Body of pancreas (tissue), 4 donors: Measurements from ENCODE around the gene LAPTM5. TPM values are rescaled to one million over a fixed set of nuclear protein-coding genes. Genes with fewer than 3 reads are reported as not detected.

Experiments
- ATAC-seq: fragments of 150-250 bp; one replicate; pipeline ENCODE4 v1.9.1; 2016
- DNase-seq, 4 donors: peaks; one replicate each; pipeline ENCODE4 v3.0.0-alpha.2; 2019
- H3K27ac ChIP-seq, 4 donors: fragments of 200-600 bp; sonication (generic); 1 replicate in 3 of 4; 2 replicates in 1 of 4; pipeline versions ENCODE4 v1.5.1 to v1.6.1; 2016 to 2019; ENCODE audit warnings: mild to moderate bottlenecking in 1 of 4, mixed read lengths in 1 of 4, moderate library complexity in 1 of 4
- H3K27me3 ChIP-seq, 2 donors: fragments of 200-600 bp; sonication (generic); one replicate each; pipeline ENCODE4 v1.6.0; 2016; ENCODE audit warnings: mild to moderate bottlenecking in 1 of 2
- H3K36me3 ChIP-seq, 2 donors: fragments of 200-600 bp; sonication (generic); replicated peaks in 1 of 2; 2 replicates each; pipeline ENCODE4 v1.5.1; 2016; ENCODE audit warnings: low read depth in 2 of 2; ENCODE audit not compliant: insufficient read depth in 1 of 2
- H3K4me1 ChIP-seq: fragments of 200-600 bp; sonication (generic); one replicate; pipeline ENCODE4 v1.6.0; 2016
- H3K4me3 ChIP-seq, 2 donors: fragments of 200-600 bp; sonication (generic); 1 replicate in 1 of 2; 2 replicates in 1 of 2; pipeline ENCODE4 v1.5.1; 2016 to 2019
- H3K9me3 ChIP-seq, 3 donors: fragments of 200-600 bp; sonication (generic); 1 replicate in 2 of 3; 2 replicates in 1 of 3; pipeline ENCODE4 v1.5.1; 2016
- CTCF ChIP-seq, 7 experiments: fragments of 450-650 bp in 4 of 7; fragments of 200-600 bp in 3 of 7; sonication (generic) in 3 of 7; IDR thresholded peaks; one replicate each; pipeline ENCODE4 v1.5.1; 2016 to 2019; ENCODE audit warnings: antibody characterized with exemption in 7 of 7
- POLR2A ChIP-seq, 3 donors: fragments of 450-650 bp; IDR thresholded peaks; one replicate each; pipeline ENCODE4 v1.6.1; 2016; ENCODE audit warnings: antibody characterized with exemption in 3 of 3, mild to moderate bottlenecking in 2 of 3
- WGBS, 2 donors: methylation state at CpG; one replicate each; pipeline ENCODE4 v1.1.5; 2017; 5-methylcytosine and 5-hydroxymethylcytosine counted together
- intact Hi-C: fragments of 100-400 bp; cut with DNase I; formaldehyde crosslinking; loops from one replicate; pipeline ENCODE4 v1.15.1; 2023
- total RNA-seq, 2 donors: library from RNA; depleted of rRNA; stranded (reverse); fragments of >200 nt; gene quantifications; one replicate each; pipeline ENCODE4 v1.1.0, GENCODE V29; 2016

The LAPTM5 gene
- total RNA-seq, 2 donors from 2014 or later = 6.3 to 25.2 TPM

- TF ChIP-seq POLR2A (IDR thresholded peaks at IDR 0.05) = no peak
- TF ChIP-seq CTCF (IDR thresholded peaks at IDR 0.05) = no peak
- H3K4me1 ChIP-seq = no peaks in the 10 kb centered on the region
- no peak for DNase-seq
- H3K4me3 ChIP-seq = no peak overlapping the region
- intact Hi-C loops = no loop called here
- 72 to 83% methylated on average over 7 of the region's 7 CpGs for WGBS, 2 donors
- H3K36me3 ChIP-seq = peaks cover 0 to 4% of the 10 kb centered on the region in 2 donors
- ATAC-seq = no peak
- H3K27me3 ChIP-seq = no peaks in the 10 kb centered on the region
- H3K9me3 ChIP-seq = no peaks in the 10 kb centered on the region
- no peak overlapping the region for H3K27ac ChIP-seq
These were observed 31.3 kb downstream of the LAPTM5 start for GRCh38 chr1:30726236-30726635.

GRCh38 chr1:30725450-30726095 lies 32.0 kb downstream of the LAPTM5 start:
- Histone ChIP-seq H3K9me3 (no peaks in the 10 kb centered on the region), H3K27me3 (no peaks in the 10 kb centered on the region), H3K4me3 (no peak overlapping the region), H3K4me1 (no peaks in the 10 kb centered on the region), H3K27ac (no peak overlapping the region), H3K36me3 (peaks cover 0 to 4% of the 10 kb centered on the region in 2 donors)
- TF ChIP-seq POLR2A (IDR thresholded peaks at IDR 0.05) = no peak
- TF ChIP-seq CTCF (IDR thresholded peaks at IDR 0.05) = no peak
- ATAC-seq (no peak), DNase-seq (no peak)
- intact Hi-C loops = no loop called here
- 89 to 94% methylated on average over 16 to 17 of the region's 17 CpGs for WGBS, 2 donors

GRCh38 chr1:30724655-30725421 lies 32.7 kb downstream of the LAPTM5 start:
- Histone ChIP-seq H3K4me1 (peaks cover under 1% of the 10 kb centered on the region), H3K27me3 (no peaks in the 10 kb centered on the region), H3K9me3 (no peaks in the 10 kb centered on the region), H3K4me3 (no peak overlapping the region), H3K36me3 (peaks cover 0 to 4% of the 10 kb centered on the region in 2 donors), H3K27ac (no peak overlapping the region)
- intact Hi-C loops = loop anchor here (5.0 kb wide), 2 partner anchors 52 to 187 kb away; no protein-coding TSS in a partner anchor
- WGBS, 2 donors = 89 to 95% methylated on average over 5 of the region's 5 CpGs
- DNase-seq (no peak), ATAC-seq (no peak)
- no peak for TF ChIP-seq CTCF (IDR thresholded peaks at IDR 0.05)
- no peak for TF ChIP-seq POLR2A (IDR thresholded peaks at IDR 0.05)

GRCh38 chr1:30724175-30724574 lies 33.4 kb downstream of the LAPTM5 start:
- Histone ChIP-seq H3K9me3 (no peaks in the 10 kb centered on the region), H3K27me3 (no peaks in the 10 kb centered on the region), H3K4me3 (no peak overlapping the region), H3K4me1 (peaks cover 7% of the 10 kb centered on the region), H3K36me3 (peaks cover 0 to 4% of the 10 kb centered on the region in 2 donors), H3K27ac (no peak overlapping the region)
- no peak for TF ChIP-seq CTCF (IDR thresholded peaks at IDR 0.05)
- no peak for TF ChIP-seq POLR2A (IDR thresholded peaks at IDR 0.05)
- intact Hi-C loops = loop anchor here (5.0 kb wide), 2 partner anchors 53 to 188 kb away; no protein-coding TSS in a partner anchor
- ATAC-seq = no peak
- DNase-seq = no peak
- WGBS, 2 donors = 83 to 91% methylated on average over 2 of the region's 2 CpGs
